ENCODE results near the gene SMIM14.

SMIM14 gene

GRCh38 chr4:39597695-39598381 is 40.8 kb downstream of the SMIM14 start:
- Histone ChIP-seq H3K79me2 (ENCODE audit: control insufficient read depth, low read length) (peaks cover 72% of the 10 kb centered on the region), H3K9me3 (ENCODE audit: control insufficient read depth, insufficient read depth, low read length) (no peaks in the 10 kb centered on the region)

DNA sequence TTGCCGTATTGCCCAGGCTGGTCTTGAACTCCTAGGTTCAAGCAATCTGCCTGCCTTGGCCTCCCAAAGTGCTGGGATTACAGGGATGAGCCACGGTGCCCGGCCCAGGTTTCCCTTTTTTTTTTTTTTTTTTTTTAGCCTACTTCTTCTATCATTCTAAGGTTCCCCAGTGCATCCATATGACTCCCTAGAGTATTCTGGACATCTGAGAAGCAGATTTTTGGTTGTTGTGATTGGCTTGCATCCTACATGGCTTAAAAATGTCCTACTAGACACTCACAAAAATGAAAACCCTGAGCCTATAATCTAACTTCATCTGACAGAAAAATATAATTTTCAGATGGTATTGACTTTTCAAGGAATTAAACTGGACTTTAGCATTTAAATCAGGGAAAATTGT is 41.7 kb downstream of the SMIM14 start:
- Histone ChIP-seq H3K4me3 (ENCODE audit: low read length) (no peak overlapping the region), H3K4me2 (ENCODE audit: low read length) (no peak overlapping the region), H3K36me3 (ENCODE audit: control insufficient read depth, low read length) (peaks cover 66% of the 10 kb centered on the region), H3K27ac (ENCODE audit: low read depth, low read length) (no peak overlapping the region), H3K27me3 (ENCODE audit: control insufficient read depth, low read length) (no peaks in the 10 kb centered on the region), H4K20me1 (ENCODE audit: control insufficient read depth, insufficient read depth, low read depth, low read length) (no peaks in the 10 kb centered on the region), H3F3A (ENCODE audit: control insufficient read depth, insufficient read depth) (peaks cover 20% of the 10 kb centered on the region), H3K9me3 (ENCODE audit: control insufficient read depth, insufficient read depth, low read length) (no peaks in the 10 kb centered on the region), H3K9me2 (replicated peaks; ENCODE audit: control insufficient read depth, low read length) (no peaks in the 10 kb centered on the region), H3K4me1 (ENCODE audit: control insufficient read depth, low read length) (peaks cover 8% of the 10 kb centered on the region), H3K79me2 (ENCODE audit: control insufficient read depth, low read length) (peaks cover 70% of the 10 kb centered on the region)
- TF ChIP-seq, protein P1, sequence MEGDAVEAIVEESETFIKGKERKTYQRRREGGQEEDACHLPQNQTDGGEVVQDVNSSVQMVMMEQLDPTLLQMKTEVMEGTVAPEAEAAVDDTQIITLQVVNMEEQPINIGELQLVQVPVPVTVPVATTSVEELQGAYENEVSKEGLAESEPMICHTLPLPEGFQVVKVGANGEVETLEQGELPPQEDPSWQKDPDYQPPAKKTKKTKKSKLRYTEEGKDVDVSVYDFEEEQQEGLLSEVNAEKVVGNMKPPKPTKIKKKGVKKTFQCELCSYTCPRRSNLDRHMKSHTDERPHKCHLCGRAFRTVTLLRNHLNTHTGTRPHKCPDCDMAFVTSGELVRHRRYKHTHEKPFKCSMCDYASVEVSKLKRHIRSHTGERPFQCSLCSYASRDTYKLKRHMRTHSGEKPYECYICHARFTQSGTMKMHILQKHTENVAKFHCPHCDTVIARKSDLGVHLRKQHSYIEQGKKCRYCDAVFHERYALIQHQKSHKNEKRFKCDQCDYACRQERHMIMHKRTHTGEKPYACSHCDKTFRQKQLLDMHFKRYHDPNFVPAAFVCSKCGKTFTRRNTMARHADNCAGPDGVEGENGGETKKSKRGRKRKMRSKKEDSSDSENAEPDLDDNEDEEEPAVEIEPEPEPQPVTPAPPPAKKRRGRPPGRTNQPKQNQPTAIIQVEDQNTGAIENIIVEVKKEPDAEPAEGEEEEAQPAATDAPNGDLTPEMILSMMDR (IDR thresholded peaks at IDR 0.05; ENCODE audit: low read depth, low read length, poor library complexity, severe bottlenecking): no peak
- no peak for TF ChIP-seq EZH2phosphoT487 (IDR thresholded peaks at IDR 0.05; ENCODE audit: borderline replicate concordance, low read length)

More at GRCh38 chr4:39597695-39598381, 40.8 kb downstream of the SMIM14 start:
- H3K36me3 ChIP-seq (ENCODE audit: control insufficient read depth, low read length): peaks cover 70% of the 10 kb centered on the region
- no peaks in the 10 kb centered on the region for H3K9me2 ChIP-seq (replicated peaks; ENCODE audit: control insufficient read depth, low read length)
- TF ChIP-seq, protein P1 (IDR thresholded peaks at IDR 0.05; ENCODE audit: low read depth, low read length, poor library complexity, severe bottlenecking): no peak
- TF ChIP-seq EZH2phosphoT487 (IDR thresholded peaks at IDR 0.05; ENCODE audit: borderline replicate concordance, low read length): no peak
- H3K27me3 ChIP-seq (ENCODE audit: control insufficient read depth, low read length): no peaks in the 10 kb centered on the region
- H3F3A ChIP-seq (ENCODE audit: control insufficient read depth, insufficient read depth): peaks cover 18% of the 10 kb centered on the region
- no peak overlapping the region for H3K4me2 ChIP-seq (ENCODE audit: low read length)
- no peak overlapping the region for H3K27ac ChIP-seq (ENCODE audit: low read depth, low read length)
- peaks cover 8% of the 10 kb centered on the region for H3K4me1 ChIP-seq (ENCODE audit: control insufficient read depth, low read length)
- no peak overlapping the region for H3K4me3 ChIP-seq (ENCODE audit: low read length)
- 0 out of 2 replicates have a peak, but pooled peaks cover 1% of the 10 kb centered on the region for H4K20me1 ChIP-seq (ENCODE audit: control insufficient read depth, insufficient read depth, low read depth, low read length)

GRCh38 chr4:39591290-39591689 is 47.4 kb downstream of the SMIM14 start:
- TF ChIP-seq, protein P1 (IDR thresholded peaks at IDR 0.05; ENCODE audit: low read depth, low read length, poor library complexity, severe bottlenecking): no peak
- no peak for TF ChIP-seq EZH2phosphoT487 (IDR thresholded peaks at IDR 0.05; ENCODE audit: borderline replicate concordance, low read length)
- H3K4me2 ChIP-seq (ENCODE audit: low read length): no peak overlapping the region
- H3K27ac ChIP-seq (ENCODE audit: low read depth, low read length): no peak overlapping the region
- peaks cover 57% of the 10 kb centered on the region for H3K36me3 ChIP-seq (ENCODE audit: control insufficient read depth, low read length)
- H4K20me1 ChIP-seq (ENCODE audit: control insufficient read depth, insufficient read depth, low read depth, low read length): no peaks in the 10 kb centered on the region; the same call in 1 of the 2 replicates
- peaks cover 71% of the 10 kb centered on the region for H3K79me2 ChIP-seq (ENCODE audit: control insufficient read depth, low read length)
- no peak overlapping the region for H3K4me3 ChIP-seq (ENCODE audit: low read length)
- H3K27me3 ChIP-seq (ENCODE audit: control insufficient read depth, low read length): no peaks in the 10 kb centered on the region
- peaks cover 5% of the 10 kb centered on the region; the same call in 1 of the 2 replicates for H3K4me1 ChIP-seq (ENCODE audit: control insufficient read depth, low read length)
- H3K9me3 ChIP-seq (ENCODE audit: control insufficient read depth, insufficient read depth, low read length): no peaks in the 10 kb centered on the region
- no peaks in the 10 kb centered on the region for H3K9me2 ChIP-seq (replicated peaks; ENCODE audit: control insufficient read depth, low read length)
- peaks cover 14% of the 10 kb centered on the region; the same call in 1 of the 2 replicates for H3F3A ChIP-seq (ENCODE audit: control insufficient read depth, insufficient read depth)
